Measurements from ENCODE around the gene SH3BP4.

The SH3BP4 gene

GRCh38 chr2:234935311-234935710, 16.5 kb upstream of the SH3BP4 start:
- Histone ChIP-seq H3K9me3 (no peaks in the 10 kb centered on the region), H3K4me3 (no peak overlapping the region), H3K36me3 (no peaks in the 10 kb centered on the region), H3K27me3 (peaks cover 0 to under 1% of the 10 kb centered on the region in 2 donors), H3K4me1 (no peaks in the 10 kb centered on the region), H3K27ac (no peak overlapping the region)
- no peak for TF ChIP-seq CTCF (IDR thresholded peaks at IDR 0.05)
- DNase-seq = no peak
- intact Hi-C loops (cut with DNase I; ENCODE audit: low total_unique reads) = no loop called here

GRCh38 chr2:234939576-234939975, 12.2 kb upstream of the SH3BP4 start:
- H3K4me3 ChIP-seq = no peak overlapping the region

GRCh38 chr2:234939996-234940395, 11.8 kb upstream of the SH3BP4 start:
- no peak for TF ChIP-seq CTCF (IDR thresholded peaks at IDR 0.05)
- no peak overlapping the region for H3K27ac ChIP-seq
- H3K4me3 ChIP-seq = no peak overlapping the region
- peaks cover 0 to 3% (median 0%) of the 10 kb centered on the region in 3 donors for H3K9me3 ChIP-seq
- intact Hi-C loops (cut with DNase I; ENCODE audit: low total_unique reads) = no loop called here
- H3K36me3 ChIP-seq = no peaks in the 10 kb centered on the region
- no peak for DNase-seq
- H3K27me3 ChIP-seq = peaks cover 0 to 4% of the 10 kb centered on the region in 2 donors
- no peaks in the 10 kb centered on the region for H3K4me1 ChIP-seq

More at GRCh38 chr2:234939576-234939975, 12.2 kb upstream of the SH3BP4 start:
- TF ChIP-seq CTCF (IDR thresholded peaks at IDR 0.05) = no peak
- H3K27me3 ChIP-seq = peaks cover 0 to 4% of the 10 kb centered on the region in 2 donors
- no peaks in the 10 kb centered on the region for H3K4me1 ChIP-seq
- H3K27ac ChIP-seq = no peak overlapping the region
- no peak for DNase-seq
- intact Hi-C loops (cut with DNase I; ENCODE audit: low total_unique reads) = no loop called here
- H3K9me3 ChIP-seq = peaks cover 0 to 3% (median 0%) of the 10 kb centered on the region in 3 donors
- H3K36me3 ChIP-seq = no peaks in the 10 kb centered on the region

GRCh38 chr2:234940527-234940926, 11.3 kb upstream of the SH3BP4 start:
- peak in 1 of 2 donors; percentile 15 for DNase-seq
- peaks cover 0 to 3% (median 0%) of the 10 kb centered on the region in 3 donors for H3K9me3 ChIP-seq
- H3K27me3 ChIP-seq = peaks cover 0 to 4% of the 10 kb centered on the region in 2 donors
- no peaks in the 10 kb centered on the region for H3K4me1 ChIP-seq
- TF ChIP-seq CTCF (IDR thresholded peaks at IDR 0.05) = no peak
- no peaks in the 10 kb centered on the region for H3K36me3 ChIP-seq
- no peak overlapping the region for H3K27ac ChIP-seq
- intact Hi-C loops (cut with DNase I; ENCODE audit: low total_unique reads) = no loop called here
- no peak overlapping the region for H3K4me3 ChIP-seq

GRCh38 chr2:234945339-234945873, 6.4 kb upstream of the SH3BP4 start:
- peaks cover 0 to 2% (median under 1%) of the 10 kb centered on the region in 4 donors for H3K4me1 ChIP-seq
- H3K27me3 ChIP-seq = peaks cover 0 to 3% of the 10 kb centered on the region in 2 donors
- peak in 1 of 2 donors; percentile 2 for DNase-seq
- TF ChIP-seq CTCF (IDR thresholded peaks at IDR 0.05) = no peak
- intact Hi-C loops (cut with DNase I; ENCODE audit: low total_unique reads) = no loop called here
- H3K4me3 ChIP-seq = no peak overlapping the region
- H3K27ac ChIP-seq = no peak overlapping the region
- H3K9me3 ChIP-seq = peaks cover 0 to 3% (median 0%) of the 10 kb centered on the region in 3 donors
- H3K36me3 ChIP-seq = no peaks in the 10 kb centered on the region
